Islet of Langerhans (tissue), 1 donor: ENCODE data around the gene RASA4B.
"Not testable (repeated sequence)": the region's sequence is repeated elsewhere in the genome, so short reads cannot be mapped to it uniquely, and the experiment has no call there.

Experiments used
- FAIRE-seq: peaks from one replicate; lab custom pipeline; 2011; peaks lifted over from hg19 to GRCh38; lab: Jason Lieb, UNC

The RASA4B gene

DNA sequence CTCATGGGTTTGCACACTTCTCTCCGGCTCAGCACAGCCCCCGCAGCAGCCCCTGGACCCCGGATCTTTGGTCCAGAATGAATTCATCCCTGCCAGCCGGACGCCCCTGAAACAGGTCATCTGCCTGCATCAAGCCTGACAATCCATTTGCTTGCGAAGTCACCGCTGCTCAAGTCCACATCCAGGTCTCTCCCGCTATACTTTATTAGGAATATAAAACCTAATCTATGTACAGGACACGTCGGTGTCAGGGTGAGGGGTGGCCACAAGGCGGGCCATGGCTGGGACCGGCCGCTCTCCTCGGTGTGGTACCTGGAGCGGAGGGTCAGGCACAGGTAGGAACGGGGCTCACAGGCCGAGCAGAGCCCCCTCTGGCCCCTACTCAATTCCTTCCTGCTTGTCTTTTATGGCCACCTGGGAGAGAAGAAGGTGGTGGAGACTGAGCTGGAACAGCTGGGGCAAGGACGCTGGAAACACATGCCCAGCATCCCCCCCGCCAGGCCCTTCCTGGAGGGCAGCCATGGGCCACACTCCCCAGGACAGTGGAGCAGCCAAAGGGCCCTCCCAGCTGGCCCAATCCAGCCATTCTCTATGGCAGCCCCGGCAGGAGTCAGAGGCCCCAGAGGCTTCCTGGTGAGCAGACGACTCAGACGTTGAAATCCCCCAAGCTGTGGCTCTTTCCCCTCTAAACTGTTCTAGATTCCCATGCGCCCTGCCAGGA lies 44.1 kb downstream of the RASA4B start:
- no peak for FAIRE-seq

GRCh38 chr7:102472126-102473041 lies 45.2 kb downstream of the RASA4B start:
- FAIRE-seq, result no peak

DNA sequence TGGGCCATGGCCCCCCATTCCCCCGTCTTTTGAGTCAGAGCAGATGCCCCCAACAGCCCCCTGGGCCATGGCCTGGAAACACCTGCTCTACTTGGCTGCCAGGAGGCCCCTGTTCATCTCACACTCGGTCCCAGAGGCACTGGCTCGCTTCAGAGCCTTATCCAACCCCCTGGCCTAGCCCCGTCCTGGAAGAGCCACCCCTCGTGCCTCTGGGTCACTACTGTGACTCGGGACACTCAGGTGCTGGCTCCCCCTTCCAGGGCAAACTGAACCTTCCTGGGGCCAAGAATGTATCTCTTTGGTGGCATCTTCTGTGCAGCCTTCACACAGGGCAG lies 45.8 kb downstream of the RASA4B start:
- no peak for FAIRE-seq

GRCh38 chr7:102469972-102470825 lies 47.4 kb downstream of the RASA4B start:
- no peak for FAIRE-seq

GRCh38 chr7:102469351-102469971 lies 48.1 kb downstream of the RASA4B start:
- no peak for FAIRE-seq

- FAIRE-seq, result no peak
Measured at GRCh38 chr7:102468478-102469350, 48.9 kb downstream of the RASA4B start.

- FAIRE-seq, result no peak
Measured at GRCh38 chr7:102467581-102468477, 49.7 kb downstream of the RASA4B start.

DNA sequence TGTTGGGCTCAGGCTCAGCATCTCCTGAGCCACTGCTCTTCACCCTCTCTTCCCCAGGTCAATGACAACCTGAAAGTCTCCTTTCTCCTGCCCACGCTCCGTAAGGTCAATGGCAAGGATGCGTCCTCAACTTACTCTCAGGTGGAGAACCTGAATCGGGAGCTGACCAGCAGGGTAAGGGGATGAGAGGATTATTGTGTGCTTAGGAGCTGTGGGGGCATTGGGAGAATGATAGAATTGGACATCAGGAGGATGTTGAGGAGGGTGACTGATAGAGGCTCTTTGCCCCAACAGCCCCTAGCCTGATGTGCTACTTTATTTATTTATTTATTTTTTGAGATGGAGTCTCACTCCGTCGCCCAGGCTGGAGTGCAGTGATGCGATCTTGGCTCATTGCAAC lies 51.5 kb downstream of the RASA4B start:
- FAIRE-seq, result no peak

- FAIRE-seq, result no peak
Measured at GRCh38 chr7:102464577-102465280, 52.8 kb downstream of the RASA4B start, which contains the start of the genes ALKBH4 and LRWD1. ALKBH4 (minus strand) TSS chr7:102464863; CDS start chr7:102464836, 27 bp downstream. LRWD1 (plus strand) TSS chr7:102464984; CDS start chr7:102465081, 97 bp downstream.

GRCh38 chr7:102463841-102464576 lies 53.6 kb downstream of the RASA4B start:
- FAIRE-seq, result no peak

DNA sequence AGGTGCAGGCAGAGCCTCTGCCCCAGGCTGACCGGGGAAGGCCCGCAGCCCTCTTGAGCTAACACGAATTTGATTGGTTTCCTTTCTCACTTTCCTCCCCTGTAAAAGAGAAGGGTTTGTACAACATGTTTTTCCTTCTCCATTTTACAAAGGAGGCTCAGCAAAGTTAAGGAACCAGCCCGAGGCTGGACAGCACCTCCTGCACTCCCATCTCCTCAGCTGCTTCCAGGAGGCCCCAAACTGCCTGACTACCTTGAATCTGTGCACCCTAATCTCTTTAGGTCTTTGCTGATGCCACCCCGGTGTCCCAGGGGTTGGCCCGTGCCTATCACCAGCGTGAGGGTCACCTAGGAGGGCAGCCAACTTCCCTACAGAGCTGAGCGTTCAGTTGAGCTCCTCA lies 57.1 kb downstream of the RASA4B start:
- FAIRE-seq, result no peak

DNA sequence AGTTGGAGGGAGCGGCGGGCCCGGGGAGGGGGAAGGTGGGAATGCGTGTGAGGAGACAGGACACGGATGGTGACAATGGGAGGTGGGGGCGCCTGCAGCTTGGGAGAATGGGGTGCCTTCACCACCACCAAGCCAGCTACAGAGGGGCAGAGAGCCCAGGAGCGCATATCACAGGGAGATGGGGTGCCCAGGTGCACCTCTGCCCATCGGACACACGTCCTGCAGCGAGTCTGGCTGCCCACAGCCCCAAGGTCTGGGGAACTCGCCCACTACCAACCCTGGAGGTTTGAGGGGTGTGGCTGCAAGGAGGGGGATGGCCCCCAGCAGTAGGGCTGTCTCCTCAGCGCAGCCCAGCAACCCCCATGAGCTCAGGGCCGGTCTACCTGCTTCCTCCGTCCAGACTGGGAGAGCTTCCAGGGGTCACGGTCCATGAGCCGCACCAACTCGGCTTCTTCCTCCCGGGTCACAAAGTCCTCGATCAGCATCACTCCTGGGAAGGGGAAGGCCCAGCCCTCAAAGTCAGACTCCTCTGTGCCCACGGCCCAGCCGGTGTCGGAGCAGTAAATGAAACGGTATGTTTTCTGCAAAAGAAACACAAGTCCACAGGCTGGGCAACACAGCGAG lies 58.2 kb downstream of the RASA4B start:
- no peak for FAIRE-seq

DNA sequence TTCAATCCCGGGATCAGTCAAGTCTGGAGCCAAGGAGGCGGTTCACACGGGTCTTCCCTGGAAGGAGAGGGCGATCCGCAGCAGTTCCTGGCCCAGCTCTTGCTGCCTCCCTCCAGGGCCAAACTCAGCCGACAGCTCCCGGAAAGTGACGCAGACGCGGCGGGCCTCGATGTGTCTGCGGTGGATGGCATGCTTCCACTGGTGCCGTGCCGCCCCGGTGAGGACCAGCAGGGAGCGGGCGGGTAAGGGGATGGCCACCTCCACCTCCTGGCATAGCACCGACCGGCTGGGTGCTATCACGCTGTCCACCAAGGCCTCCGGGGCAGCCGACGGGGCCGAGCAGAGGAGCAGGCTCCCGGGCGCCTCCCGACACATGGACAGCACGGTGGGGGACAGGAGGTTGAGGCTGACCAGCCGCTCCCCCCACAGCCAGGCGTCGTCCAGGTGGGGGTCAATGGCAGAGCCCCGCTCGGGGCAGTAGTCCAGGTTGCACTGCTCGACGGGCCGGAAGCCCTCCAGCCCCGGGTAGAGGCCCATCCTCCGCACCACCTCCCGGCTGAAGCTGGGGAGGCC lies 60.1 kb downstream of the RASA4B start:
- FAIRE-seq, result no peak

DNA sequence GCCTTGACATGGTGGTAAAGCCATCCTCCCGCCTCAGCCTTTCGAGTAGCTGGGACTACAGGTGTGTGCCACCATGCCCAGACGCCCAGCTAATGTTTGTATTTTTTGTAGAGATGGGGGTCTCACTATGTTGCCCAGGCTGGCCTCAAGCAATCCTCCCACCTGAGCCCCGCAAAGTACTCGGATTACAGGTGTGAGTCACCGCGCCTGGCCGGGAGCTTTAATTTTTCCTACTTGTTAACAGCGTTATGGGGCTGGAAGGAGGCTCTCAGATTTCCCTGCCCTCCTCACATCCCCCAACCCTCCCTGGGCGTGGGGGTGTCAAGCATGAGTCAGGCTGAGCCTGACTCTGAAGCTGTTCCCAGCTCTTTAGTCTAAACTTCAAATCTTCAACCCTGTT lies 61.2 kb downstream of the RASA4B start:
- no peak for FAIRE-seq

DNA sequence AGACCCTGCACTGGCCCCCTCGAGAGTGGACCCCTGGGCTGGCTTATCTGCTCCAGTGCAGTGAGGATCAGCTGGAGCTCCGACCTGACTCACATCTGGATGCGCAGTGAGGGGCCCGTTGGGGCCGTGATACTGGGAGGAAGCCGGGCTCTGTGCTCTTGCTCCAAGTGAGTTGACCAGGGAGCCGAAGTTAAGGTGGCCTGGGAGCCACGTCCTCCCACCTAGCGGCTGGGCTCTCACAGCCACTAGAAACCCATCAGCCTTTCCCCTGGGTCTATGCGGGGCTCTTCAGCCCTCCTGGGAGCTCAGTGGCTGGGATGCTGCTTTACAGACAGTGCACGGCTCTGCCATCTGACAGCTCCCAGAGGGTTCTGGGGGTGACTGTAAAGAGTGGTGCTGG lies 62.0 kb downstream of the RASA4B start:
- no peak for FAIRE-seq

GRCh38 chr7:102454932-102455331 lies 62.6 kb downstream of the RASA4B start:
- FAIRE-seq, result not testable (repeated sequence)

DNA sequence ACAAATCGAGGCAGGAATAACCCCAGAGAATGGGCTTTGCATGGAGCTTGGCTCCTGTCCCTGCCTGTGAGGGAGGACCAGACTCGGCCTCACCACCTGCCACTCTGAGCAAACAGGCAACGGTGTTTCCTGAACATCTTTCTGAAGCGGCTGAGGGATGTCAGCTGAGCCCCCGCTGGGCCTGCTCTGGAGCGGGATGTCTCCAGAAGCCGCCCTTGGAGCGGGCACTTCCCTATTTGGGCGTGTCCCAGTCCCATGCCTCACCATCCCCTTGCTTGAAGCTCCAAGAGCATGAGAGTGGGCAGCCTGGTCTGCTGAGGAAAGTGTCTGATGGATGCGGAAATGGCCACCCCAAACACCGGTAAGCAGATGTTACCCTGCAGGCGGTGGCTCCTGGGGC lies 63.1 kb downstream of the RASA4B start:
- no peak for FAIRE-seq

GRCh38 chr7:102453319-102453718 lies 64.3 kb downstream of the RASA4B start:
- FAIRE-seq, result no peak
